ENCODE results near the gene TMEM11.

Gene TMEM11

GRCh38 chr17:21250854-21251253 lies 36.9 kb upstream of the TMEM11 start:
- Histone ChIP-seq H3K9me3 (ENCODE audit: control insufficient read depth, low read length) (no peaks in the 10 kb centered on the region), H3K4me2 (ENCODE audit: low read length) (no peak overlapping the region), H3K36me3 (ENCODE audit: control insufficient read depth, insufficient read depth, low read length) (no peaks in the 10 kb centered on the region), H3K79me2 (peaks cover 2% of the 10 kb centered on the region), H3K4me3 (ENCODE audit: low read depth, low read length) (no peak overlapping the region), H3K27me3 (ENCODE audit: control insufficient read depth, insufficient read depth, low read length) (no peaks in the 10 kb centered on the region), H2AFZ (no peak overlapping the region), H3K9ac (no peak overlapping the region), H3K27ac (no peak overlapping the region), H3K4me1 (peaks cover 2% of the 10 kb centered on the region)
- TF ChIP-seq CTCF (IDR thresholded peaks at IDR 0.05) = no peak

- Histone ChIP-seq H3K4me1 (peaks cover 2% of the 10 kb centered on the region), H2AFZ (no peak overlapping the region), H3K4me2 (ENCODE audit: low read length) (no peak overlapping the region), H3K27ac (no peak overlapping the region), H3K79me2 (peaks cover 2% of the 10 kb centered on the region), H3K4me3 (ENCODE audit: low read depth, low read length) (no peak overlapping the region), H3K9ac (no peak overlapping the region), H3K36me3 (ENCODE audit: control insufficient read depth, insufficient read depth, low read length) (no peaks in the 10 kb centered on the region), H3K9me3 (ENCODE audit: control insufficient read depth, low read length) (no peaks in the 10 kb centered on the region), H3K27me3 (ENCODE audit: control insufficient read depth, insufficient read depth, low read length) (no peaks in the 10 kb centered on the region)
- no peak for TF ChIP-seq CTCF (IDR thresholded peaks at IDR 0.05)
These were observed 36.2 kb upstream of the TMEM11 start for GRCh38 chr17:21249920-21250703.

- Histone ChIP-seq H3K27ac (no peak overlapping the region), H3K79me2 (peaks cover 2% of the 10 kb centered on the region), H3K4me1 (peaks cover 2% of the 10 kb centered on the region), H3K9ac (no peak overlapping the region), H3K9me3 (ENCODE audit: control insufficient read depth, low read length) (no peaks in the 10 kb centered on the region), H3K27me3 (ENCODE audit: control insufficient read depth, insufficient read depth, low read length) (no peaks in the 10 kb centered on the region), H3K36me3 (ENCODE audit: control insufficient read depth, insufficient read depth, low read length) (no peaks in the 10 kb centered on the region), H3K4me3 (ENCODE audit: low read depth, low read length) (no peak overlapping the region), H2AFZ (no peak overlapping the region), H3K4me2 (ENCODE audit: low read length) (no peak overlapping the region)
- TF ChIP-seq CTCF (IDR thresholded peaks at IDR 0.05) = no peak
These were observed 35.3 kb upstream of the TMEM11 start for GRCh38 chr17:21249086-21249795.

GRCh38 chr17:21248500-21248899 lies 34.5 kb upstream of the TMEM11 start:
- Histone ChIP-seq H3K9me3 (ENCODE audit: control insufficient read depth, low read length) (no peaks in the 10 kb centered on the region), H3K36me3 (ENCODE audit: control insufficient read depth, insufficient read depth, low read length) (no peaks in the 10 kb centered on the region), H3K4me2 (ENCODE audit: low read length) (no peak overlapping the region), H3K9ac (no peak overlapping the region), H3K4me3 (ENCODE audit: low read depth, low read length) (no peak overlapping the region), H3K27me3 (ENCODE audit: control insufficient read depth, insufficient read depth, low read length) (no peaks in the 10 kb centered on the region), H2AFZ (no peak overlapping the region), H3K4me1 (peaks cover 2% of the 10 kb centered on the region), H3K27ac (no peak overlapping the region), H3K79me2 (peaks cover 2% of the 10 kb centered on the region)
- TF ChIP-seq CTCF (IDR thresholded peaks at IDR 0.05) = no peak
